Activated CD8-positive, alpha-beta memory T cell treated with anti-CD3 and anti-CD28 coated beads, Interleukin-2, amount 10 ng/mL, durations not matched to agents 7 days and 5 days (primary cell): ENCODE measurements around the gene PTGFRN. TPM values are rescaled to one million over a fixed set of nuclear protein-coding genes. Genes with fewer than 3 reads are reported as not detected.

Experiments
- ATAC-seq: fragments of 150-1000 bp; cut with Tn5 transposase; one replicate; pipeline ENCODE4 v1.10.0; 2021; ENCODE audit warnings: moderate library complexity
- CTCF ChIA-PET: fragments of 350-600 bp; sonication (Branson Sonifier 250); formaldehyde crosslinking; loops from one replicate; lab custom pipeline; 2021; ENCODE audit warnings: antibody characterized with exemption; lab: Charles Lee
- DNase-seq: peaks from one replicate; pipeline ENCODE4 v3.0.0-alpha.2; 2020
- H3K27ac Mint-ChIP-seq: one replicate; pipeline ENCODE4 v1.8.0; 2021; ENCODE audit warnings: mild to moderate bottlenecking, mixed read lengths
- H3K27me3 Mint-ChIP-seq: one replicate; pipeline ENCODE4 v1.8.0; 2021; ENCODE audit warnings: mixed read lengths
- H3K36me3 Mint-ChIP-seq: one replicate; pipeline ENCODE4 v1.8.0; 2021; ENCODE audit warnings: mild to moderate bottlenecking, mixed read lengths
- H3K4me1 Mint-ChIP-seq: one replicate; pipeline ENCODE4 v1.8.0; 2021; ENCODE audit warnings: mixed read lengths
- H3K4me3 Mint-ChIP-seq: one replicate; pipeline ENCODE4 v1.8.0; 2021; ENCODE audit warnings: mild to moderate bottlenecking, moderate library complexity, mixed read lengths
- H3K9me3 Mint-ChIP-seq: one replicate; pipeline ENCODE4 v1.8.0; 2022; ENCODE audit warnings: low read depth, mixed read lengths
- total RNA-seq, 2 experiments: library from RNA; stranded (reverse); gene quantifications; one replicate each; pipeline ENCODE4 v1.2.3, GENCODE V29; 2021

PTGFRN gene
- total RNA-seq, 2 experiments from 2014 or later = 0.38 to 4.6 TPM

DNA sequence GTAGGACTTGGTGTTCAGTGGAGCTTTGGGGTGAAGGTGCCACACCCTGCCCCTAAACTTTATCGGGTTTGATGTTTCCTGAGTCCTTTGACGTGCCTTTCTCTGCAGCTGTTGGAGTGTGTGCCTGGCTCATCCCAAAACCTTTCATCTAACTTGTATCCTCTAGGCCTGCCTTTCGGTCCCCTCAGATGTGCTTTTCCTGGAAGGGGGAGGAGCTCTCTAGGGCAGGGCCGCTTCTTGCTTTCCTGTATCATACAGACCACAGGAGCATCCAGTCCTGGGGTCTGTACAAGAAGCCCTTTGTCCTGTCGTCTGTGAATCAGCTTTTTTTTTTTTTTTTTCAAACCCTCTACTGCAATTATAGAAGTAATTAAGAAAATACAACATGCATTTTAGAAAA is 35.7 kb downstream of the PTGFRN start:
- CTCF ChIA-PET = no interaction called here

DNA sequence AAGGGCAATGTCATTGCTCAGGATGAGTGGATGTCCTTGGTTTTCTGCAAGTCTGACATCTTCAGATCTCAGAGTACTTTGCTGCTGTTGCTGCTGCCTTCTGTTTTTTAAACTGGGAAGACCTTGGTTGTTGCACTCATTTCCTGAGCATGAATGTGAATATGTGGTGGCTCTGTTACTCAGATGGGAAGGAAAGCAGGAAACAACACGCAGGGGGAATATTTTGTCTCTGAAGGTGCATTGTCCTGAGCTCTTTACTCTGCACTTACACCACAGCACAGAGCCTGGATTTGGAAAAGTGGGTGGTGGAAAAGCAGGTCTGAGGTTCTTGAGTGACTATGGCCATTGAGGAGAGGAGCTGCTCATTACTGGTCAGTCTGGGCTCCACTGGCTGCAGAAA is 36.3 kb downstream of the PTGFRN start:
- no peak for ATAC-seq
- CTCF ChIA-PET = no interaction called here
- H3K27me3 Mint-ChIP-seq = no peaks in the 10 kb centered on the region

More for the DNA sequence above, 35.7 kb downstream of the PTGFRN start:
- ATAC-seq (no peak), DNase-seq (no peak)
- Mint-ChIP-seq H3K9me3 (no peaks in the 10 kb centered on the region), H3K36me3 (no peaks in the 10 kb centered on the region), H3K4me3 (no peak overlapping the region), H3K27ac (no peak overlapping the region), H3K27me3 (no peaks in the 10 kb centered on the region), H3K4me1 (peaks cover 6% of the 10 kb centered on the region)

DNA sequence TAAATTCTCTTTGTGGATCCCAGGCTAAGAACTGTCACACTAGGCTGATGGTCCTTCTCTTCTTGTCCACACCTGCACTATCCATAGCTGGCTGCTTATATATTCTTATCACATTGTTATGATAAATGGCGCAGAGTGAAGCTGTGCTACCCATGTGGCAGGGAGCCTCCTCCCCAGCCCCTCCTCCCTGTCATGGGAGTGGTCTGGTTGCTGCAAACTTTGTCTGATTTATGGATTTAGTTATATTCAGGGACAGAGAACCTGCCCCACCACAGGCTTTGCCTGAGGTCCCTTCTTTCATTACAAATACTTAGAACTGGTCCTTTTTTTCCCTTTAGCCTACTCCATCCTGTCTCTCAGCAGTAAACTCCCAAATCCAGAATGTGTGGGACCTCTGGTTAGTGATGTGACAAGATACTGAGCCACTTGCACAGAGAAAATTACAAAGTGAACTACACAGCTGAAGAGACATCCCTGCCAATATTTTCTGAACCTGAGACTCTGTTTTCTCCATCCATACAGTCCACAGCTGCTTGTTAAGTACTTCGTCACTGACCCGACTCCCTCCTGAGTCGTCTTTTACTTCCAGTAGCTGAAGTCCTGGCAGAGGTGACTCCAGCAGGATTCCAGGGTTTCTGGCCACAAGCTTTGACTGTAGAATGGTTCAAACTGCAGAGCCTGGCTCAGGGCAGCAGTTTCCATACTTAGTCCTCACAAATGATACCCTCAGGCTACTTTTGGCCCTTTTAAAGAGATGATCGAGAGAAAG is 37.6 kb downstream of the PTGFRN start:
- no peak for DNase-seq
- Mint-ChIP-seq H3K27me3 (no peaks in the 10 kb centered on the region), H3K4me3 (no peak overlapping the region), H3K4me1 (peaks cover 5% of the 10 kb centered on the region), H3K27ac (no peak overlapping the region), H3K36me3 (no peaks in the 10 kb centered on the region), H3K9me3 (no peaks in the 10 kb centered on the region)
- ATAC-seq = no peak
- CTCF ChIA-PET = no interaction called here

More for the DNA sequence above, 36.3 kb downstream of the PTGFRN start:
- Mint-ChIP-seq H3K36me3 (no peaks in the 10 kb centered on the region), H3K9me3 (no peaks in the 10 kb centered on the region), H3K27ac (no peak overlapping the region), H3K4me3 (no peak overlapping the region), H3K4me1 (peaks cover 6% of the 10 kb centered on the region)
- no peak for DNase-seq

DNA sequence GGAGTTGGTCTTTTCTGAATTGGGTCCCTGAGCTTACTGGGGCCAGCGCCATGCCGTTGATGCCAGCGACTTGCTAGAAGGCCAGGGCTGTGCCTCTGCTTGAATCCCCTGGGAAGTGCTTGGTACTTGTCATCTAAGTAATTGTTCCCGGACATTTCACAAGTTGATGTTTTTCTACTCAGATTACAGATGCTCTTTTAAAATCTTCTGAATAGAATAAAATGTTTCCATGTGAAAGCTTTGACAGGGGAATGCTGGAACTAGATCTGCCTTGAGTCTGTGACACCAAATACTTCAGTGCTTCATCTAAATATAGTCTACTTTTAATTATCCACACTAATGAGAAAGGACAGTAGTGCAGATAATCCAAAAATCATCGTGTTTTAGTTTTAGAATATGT is 38.3 kb downstream of the PTGFRN start:
- no peak for ATAC-seq
- Mint-ChIP-seq H3K4me3 (no peak overlapping the region), H3K27ac (no peak overlapping the region), H3K9me3 (no peaks in the 10 kb centered on the region), H3K4me1 (no peaks in the 10 kb centered on the region), H3K27me3 (no peaks in the 10 kb centered on the region), H3K36me3 (no peaks in the 10 kb centered on the region)
- CTCF ChIA-PET = interaction anchor here (1.1 kb wide), 1 partner anchor 13 kb away, joined by 3 read pairs; no protein-coding TSS in a partner anchor
- DNase-seq = no peak

DNA sequence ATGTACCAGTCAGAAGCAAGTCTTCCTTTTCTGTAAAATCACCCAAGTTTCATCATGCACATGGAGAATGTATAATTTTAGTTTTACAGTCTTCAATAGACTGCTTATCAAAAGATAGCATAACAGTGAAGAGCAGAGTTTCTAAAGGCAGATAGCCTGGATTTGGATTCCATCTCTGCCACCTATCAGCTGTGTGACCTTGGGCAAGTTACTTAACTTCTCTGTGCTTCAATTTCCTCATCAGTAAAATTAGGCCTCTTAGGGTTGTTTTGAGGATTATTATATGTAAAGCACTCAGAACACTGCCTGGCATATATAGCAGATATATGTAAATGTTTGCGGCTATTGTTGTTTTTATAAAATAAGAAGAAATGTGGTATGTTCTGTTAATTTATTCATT is 38.9 kb downstream of the PTGFRN start:
- H3K36me3 Mint-ChIP-seq = no peaks in the 10 kb centered on the region
- CTCF ChIA-PET = interaction anchor here (1.1 kb wide), 1 partner anchor 13 kb away, joined by 3 read pairs; no protein-coding TSS in a partner anchor
- no peaks in the 10 kb centered on the region for H3K4me1 Mint-ChIP-seq
- DNase-seq (no peak), ATAC-seq (no peak)
- no peaks in the 10 kb centered on the region for H3K9me3 Mint-ChIP-seq
- no peak overlapping the region for H3K4me3 Mint-ChIP-seq
- H3K27me3 Mint-ChIP-seq = no peaks in the 10 kb centered on the region
- H3K27ac Mint-ChIP-seq = no peak overlapping the region

DNA sequence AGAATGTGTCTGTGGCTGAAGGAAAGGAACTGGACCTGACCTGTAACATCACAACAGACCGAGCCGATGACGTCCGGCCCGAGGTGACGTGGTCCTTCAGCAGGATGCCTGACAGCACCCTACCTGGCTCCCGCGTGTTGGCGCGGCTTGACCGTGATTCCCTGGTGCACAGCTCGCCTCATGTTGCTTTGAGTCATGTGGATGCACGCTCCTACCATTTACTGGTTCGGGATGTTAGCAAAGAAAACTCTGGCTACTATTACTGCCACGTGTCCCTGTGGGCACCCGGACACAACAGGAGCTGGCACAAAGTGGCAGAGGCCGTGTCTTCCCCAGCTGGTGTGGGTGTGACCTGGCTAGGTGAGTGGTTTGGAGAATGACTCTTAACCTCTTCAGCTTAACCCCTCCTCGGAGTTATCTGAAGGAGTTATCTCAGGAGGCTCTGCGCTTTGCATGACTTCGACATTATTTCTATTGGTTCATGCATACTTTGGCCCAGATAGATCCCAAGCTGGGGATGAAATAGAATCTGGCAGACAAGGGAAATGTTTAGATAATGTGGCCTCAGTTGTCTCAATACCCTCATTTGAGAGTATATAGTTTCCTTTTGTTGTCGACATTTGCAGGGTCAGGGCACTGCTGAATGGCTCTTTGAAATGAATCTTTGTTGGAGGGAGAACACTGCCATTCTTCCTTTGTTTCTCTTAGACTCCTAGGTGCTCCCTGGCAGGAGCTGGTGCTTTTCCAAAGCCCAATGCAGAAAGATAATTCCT is 39.7 kb downstream of the PTGFRN start:
- Mint-ChIP-seq H3K27me3 (no peaks in the 10 kb centered on the region), H3K4me1 (no peaks in the 10 kb centered on the region), H3K4me3 (no peak overlapping the region), H3K9me3 (no peaks in the 10 kb centered on the region), H3K36me3 (no peaks in the 10 kb centered on the region), H3K27ac (no peak overlapping the region)
- CTCF ChIA-PET = interaction anchor here (1.1 kb wide), 1 partner anchor 14 kb away, joined by 3 read pairs; no protein-coding TSS in a partner anchor
- no peak for DNase-seq
- no peak for ATAC-seq

DNA sequence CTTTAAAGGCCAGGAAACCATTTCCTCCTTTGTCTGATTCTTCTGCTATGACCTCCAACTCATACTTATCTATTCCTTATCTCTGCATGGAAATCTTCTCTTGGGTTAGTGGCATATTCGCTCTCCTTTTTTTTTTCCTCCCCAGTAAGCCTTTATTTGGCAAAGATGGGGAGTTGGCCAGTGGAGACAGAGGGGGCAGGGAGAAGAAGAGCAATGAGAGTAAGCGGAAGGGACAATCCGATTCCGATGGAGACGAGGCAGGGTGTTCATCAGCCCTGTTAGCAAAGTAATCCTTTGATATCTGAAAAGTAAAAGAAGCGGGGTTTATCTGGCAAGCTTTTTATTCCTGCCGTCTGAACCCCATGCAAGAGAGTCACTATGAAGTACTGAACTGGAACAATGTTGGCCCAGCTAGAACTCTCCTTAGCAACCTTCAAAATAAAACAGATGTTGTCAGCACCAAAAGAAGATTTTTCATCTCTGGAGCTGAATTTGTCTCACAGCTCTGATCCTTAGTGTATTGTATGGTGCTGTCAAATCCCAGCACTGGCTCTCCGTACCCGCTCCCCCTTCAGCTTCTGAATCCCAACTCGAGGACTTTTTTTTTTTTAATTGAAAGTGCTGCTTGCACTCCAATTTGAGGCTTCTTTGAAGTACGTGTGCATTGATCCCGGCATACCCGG is 40.9 kb downstream of the PTGFRN start:
- CTCF ChIA-PET = interaction anchor here (0.8 kb wide), 1 partner anchor 16 kb away, joined by 4 read pairs; no protein-coding TSS in a partner anchor
- DNase-seq = no peak
- H3K27me3 Mint-ChIP-seq = no peaks in the 10 kb centered on the region
- H3K4me3 Mint-ChIP-seq = no peak overlapping the region
- H3K36me3 Mint-ChIP-seq = no peaks in the 10 kb centered on the region
- H3K9me3 Mint-ChIP-seq = no peaks in the 10 kb centered on the region
- H3K27ac Mint-ChIP-seq = no peak overlapping the region
- no peak for ATAC-seq
- no peaks in the 10 kb centered on the region for H3K4me1 Mint-ChIP-seq

DNA sequence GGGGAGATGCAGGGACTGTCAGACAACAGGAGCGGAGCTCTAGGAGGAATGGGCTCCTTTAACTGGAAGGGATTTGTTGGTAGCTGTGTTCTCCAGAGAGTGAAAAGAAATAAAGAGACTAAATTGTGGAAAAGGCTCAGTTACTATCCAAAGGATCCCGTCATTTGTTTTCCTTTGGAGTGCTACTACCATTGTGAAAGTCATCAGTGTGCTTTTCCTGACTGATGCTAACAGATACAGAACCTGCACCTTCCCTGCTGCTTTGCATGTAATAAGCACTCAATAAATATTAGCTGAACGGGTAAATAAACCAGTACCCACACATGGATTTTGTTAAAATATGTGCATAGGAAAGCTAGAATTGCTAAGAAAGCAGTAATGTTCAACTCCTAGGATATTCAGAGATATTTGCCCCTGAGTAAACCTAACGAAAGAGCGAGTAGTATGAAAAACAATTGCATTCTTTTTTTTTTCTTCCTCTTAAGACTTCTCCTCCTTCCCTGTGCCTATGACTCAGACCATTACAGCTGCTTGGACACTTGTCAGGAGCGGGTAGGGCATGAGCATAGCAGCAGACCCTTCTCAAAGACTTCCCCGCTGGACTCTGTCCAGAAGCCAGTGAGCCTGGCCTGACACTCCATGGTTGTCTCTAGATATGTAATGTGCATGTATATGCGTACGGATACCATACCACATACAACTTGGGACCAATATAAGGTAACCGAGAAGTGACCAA is 41.7 kb downstream of the PTGFRN start:
- no peak overlapping the region for H3K27ac Mint-ChIP-seq
- DNase-seq (no peak), ATAC-seq (no peak)
- H3K36me3 Mint-ChIP-seq = no peaks in the 10 kb centered on the region
- no peak overlapping the region for H3K4me3 Mint-ChIP-seq
- CTCF ChIA-PET = interaction anchor here (0.8 kb wide), 1 partner anchor 17 kb away, joined by 4 read pairs; no protein-coding TSS in a partner anchor
- no peaks in the 10 kb centered on the region for H3K9me3 Mint-ChIP-seq
- no peaks in the 10 kb centered on the region for H3K4me1 Mint-ChIP-seq
- H3K27me3 Mint-ChIP-seq = no peaks in the 10 kb centered on the region

DNA sequence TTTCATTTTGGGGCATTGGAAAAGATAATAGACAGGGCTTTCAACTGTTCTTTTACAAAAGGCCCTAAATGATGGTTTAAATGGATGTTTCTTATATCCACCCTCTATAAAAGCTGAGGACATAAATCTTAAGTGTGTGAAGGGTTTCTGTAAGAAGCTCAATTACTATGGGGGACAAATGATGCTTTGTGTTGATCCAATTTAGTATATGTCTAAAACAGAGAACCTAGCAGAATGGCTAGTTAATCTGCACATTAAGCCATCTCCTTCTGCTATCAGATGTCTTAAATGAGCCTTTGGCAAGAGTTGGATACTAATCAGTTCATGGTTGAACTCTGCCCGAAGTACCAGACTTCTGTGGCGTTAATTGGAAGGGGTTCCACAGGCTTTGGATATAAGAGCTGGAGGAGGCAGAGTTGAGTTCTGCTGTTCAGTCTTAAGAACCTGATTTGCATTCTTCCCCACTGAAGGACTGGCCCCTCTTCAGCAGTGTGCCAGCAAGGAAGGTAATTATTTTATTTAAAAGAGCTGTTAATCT is 43.1 kb downstream of the PTGFRN start:
- no peaks in the 10 kb centered on the region for H3K27me3 Mint-ChIP-seq
- H3K4me3 Mint-ChIP-seq = no peak overlapping the region
- no peaks in the 10 kb centered on the region for H3K9me3 Mint-ChIP-seq
- H3K4me1 Mint-ChIP-seq = no peaks in the 10 kb centered on the region
- no peaks in the 10 kb centered on the region for H3K36me3 Mint-ChIP-seq
- DNase-seq = no peak
- CTCF ChIA-PET = no interaction called here
- H3K27ac Mint-ChIP-seq = no peak overlapping the region
- no peak for ATAC-seq

DNA sequence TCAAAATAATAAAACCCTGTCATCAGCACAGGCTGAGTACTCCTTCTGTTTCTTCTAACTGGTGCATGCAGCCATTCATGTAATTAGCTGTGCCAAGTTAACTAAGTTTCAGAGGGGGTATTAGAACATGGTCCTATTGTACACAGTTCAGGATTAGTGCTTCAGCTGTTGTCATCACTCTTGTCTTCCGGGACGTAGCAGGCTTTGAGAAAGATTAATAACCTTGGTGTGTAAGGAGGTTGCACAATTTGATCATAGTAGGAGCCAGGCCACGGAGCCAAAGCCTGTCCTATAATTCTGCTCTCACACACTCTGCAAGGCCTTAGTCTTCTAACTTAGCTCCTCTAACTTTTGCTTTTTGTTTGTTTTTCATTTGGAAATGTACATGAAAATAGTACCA is 44.7 kb downstream of the PTGFRN start:
- DNase-seq (no peak), ATAC-seq (no peak)
- Mint-ChIP-seq H3K27ac (no peak overlapping the region), H3K36me3 (no peaks in the 10 kb centered on the region), H3K4me3 (no peak overlapping the region), H3K27me3 (no peaks in the 10 kb centered on the region), H3K4me1 (no peaks in the 10 kb centered on the region), H3K9me3 (no peaks in the 10 kb centered on the region)
- CTCF ChIA-PET = interaction anchor here (1.6 kb wide), 1 partner anchor 76 kb away, joined by 3 read pairs; no protein-coding TSS in a partner anchor

DNA sequence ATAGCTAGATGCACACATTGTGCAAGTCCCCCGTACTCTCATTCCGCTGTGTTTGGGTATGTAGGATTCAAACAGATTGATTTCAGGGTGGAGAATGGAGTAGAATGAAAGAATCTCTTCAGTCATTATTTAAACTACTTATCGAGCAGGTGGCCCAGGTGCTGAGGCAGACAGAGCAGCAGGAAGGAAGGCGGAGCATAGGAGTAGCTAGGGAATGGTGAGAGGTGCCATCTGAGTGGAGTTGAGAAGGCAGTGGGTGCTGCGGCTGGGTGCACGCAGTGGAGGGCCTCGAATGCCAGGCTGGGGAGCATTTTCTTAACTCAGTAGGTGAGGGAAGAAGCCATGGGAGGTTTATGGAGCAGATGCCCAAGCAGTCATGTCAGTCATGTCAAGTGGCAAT is 46.7 kb downstream of the PTGFRN start:
- CTCF ChIA-PET = no interaction called here
- Mint-ChIP-seq H3K4me3 (no peak overlapping the region), H3K4me1 (no peaks in the 10 kb centered on the region), H3K27me3 (no peaks in the 10 kb centered on the region), H3K36me3 (no peaks in the 10 kb centered on the region), H3K27ac (no peak overlapping the region), H3K9me3 (no peaks in the 10 kb centered on the region)
- DNase-seq (no peak), ATAC-seq (no peak)

DNA sequence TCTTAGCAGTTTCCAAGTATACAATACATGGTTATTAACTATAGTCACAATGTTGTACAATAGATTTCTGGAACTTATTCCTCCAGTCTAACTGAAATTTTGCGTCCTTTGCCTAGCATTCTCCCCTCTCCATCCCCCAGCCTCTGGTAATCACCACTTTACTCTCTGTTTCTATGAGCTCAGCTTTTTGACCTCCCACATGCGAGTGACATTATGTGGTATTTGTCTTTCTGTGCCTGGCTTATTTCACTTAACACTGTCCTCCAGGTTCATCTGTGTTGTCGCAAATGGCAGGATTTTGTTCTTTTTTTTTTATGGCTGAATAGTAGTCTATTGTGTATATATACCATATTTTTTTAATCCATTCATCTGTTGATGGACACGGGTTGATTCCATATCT is 47.9 kb downstream of the PTGFRN start:
- ATAC-seq (no peak), DNase-seq (no peak)
- H3K9me3 Mint-ChIP-seq = no peaks in the 10 kb centered on the region
- CTCF ChIA-PET = interaction anchor here (1.2 kb wide), 1 partner anchor 23 kb away, joined by 3 read pairs; no protein-coding TSS in a partner anchor
- H3K27me3 Mint-ChIP-seq = no peaks in the 10 kb centered on the region
- H3K4me3 Mint-ChIP-seq = no peak overlapping the region
- no peaks in the 10 kb centered on the region for H3K4me1 Mint-ChIP-seq
- no peaks in the 10 kb centered on the region for H3K36me3 Mint-ChIP-seq
- H3K27ac Mint-ChIP-seq = no peak overlapping the region
